Islet of Langerhans (tissue), 1 donor: ENCODE measurements around the gene PDZRN4.
A peak's percentile ranks its signal among the peaks of the same experiment; 100 is the strongest.
"Not testable (repeated sequence)": the region's sequence is repeated elsewhere in the genome, so short reads cannot be mapped to it uniquely, and the experiment has no call there.

Source experiments
- FAIRE-seq: peaks from one replicate; lab custom pipeline; 2011; peaks lifted over from hg19 to GRCh38; lab: Jason Lieb, UNC

Gene PDZRN4

GRCh38 chr12:41514021-41514777 is 326.1 kb downstream of the PDZRN4 start:
- no peak for FAIRE-seq

DNA sequence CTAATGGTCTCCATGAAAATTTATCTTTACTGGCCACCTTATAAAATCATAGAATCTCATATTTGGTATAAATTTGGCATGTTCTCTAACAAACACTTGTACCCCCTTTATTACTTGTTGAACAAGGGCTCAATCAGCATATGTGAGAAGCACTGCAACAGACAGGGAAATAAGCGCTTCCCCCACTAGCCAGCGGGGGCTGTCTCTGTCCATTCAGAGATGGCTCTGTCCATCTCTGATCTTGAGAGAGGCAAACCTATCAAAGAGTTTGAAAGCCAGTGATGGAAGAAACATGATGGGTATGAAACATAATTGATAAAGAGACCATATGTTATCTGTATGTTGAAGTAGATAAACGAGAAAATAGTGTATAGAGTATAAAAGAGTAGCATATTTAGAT is 326.8 kb downstream of the PDZRN4 start:
- no peak for FAIRE-seq

GRCh38 chr12:41515953-41516352 is 327.8 kb downstream of the PDZRN4 start:
- FAIRE-seq, result no peak

DNA sequence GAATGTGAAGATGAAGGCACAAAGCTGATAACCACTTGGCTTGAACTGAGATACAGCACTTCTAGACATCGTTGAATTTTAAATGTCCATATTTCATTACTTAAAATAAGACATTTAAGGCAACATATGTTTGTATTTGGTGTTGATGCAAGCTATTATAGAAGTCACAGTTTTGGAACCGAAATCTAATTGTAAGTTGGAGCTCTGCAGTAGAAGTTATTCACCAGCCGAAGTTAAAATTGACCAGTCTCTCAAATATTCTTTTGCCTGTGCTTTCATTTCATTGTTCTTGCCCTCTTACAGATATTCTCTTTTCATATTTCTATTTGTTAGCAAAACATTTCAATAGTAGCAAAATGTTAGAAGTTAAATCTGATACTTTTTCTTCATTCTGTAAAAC is 332.7 kb downstream of the PDZRN4 start:
- FAIRE-seq, result no peak

DNA sequence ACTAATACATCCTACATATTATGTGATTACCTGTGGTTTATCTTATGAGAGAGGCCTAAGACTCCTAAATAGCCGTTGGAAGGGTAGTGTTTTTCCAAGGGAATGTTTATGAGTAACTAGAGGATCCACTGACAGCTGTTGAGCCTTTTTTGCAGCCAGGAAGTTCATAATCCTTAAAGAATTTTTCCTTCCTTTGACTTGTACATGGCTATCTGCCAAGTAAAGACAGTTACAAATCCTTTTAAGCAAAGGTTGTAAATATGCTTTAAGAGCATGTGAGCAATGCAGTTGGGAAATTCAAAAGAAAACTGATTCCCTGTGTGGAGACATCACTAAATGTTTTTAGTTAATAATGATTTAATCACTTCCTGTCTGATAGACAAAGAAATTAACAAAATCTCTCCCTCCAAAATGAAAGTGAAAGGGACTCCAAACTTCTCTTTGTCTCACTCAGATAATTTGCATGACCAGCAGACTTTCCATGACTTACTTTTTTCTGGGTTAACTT is 333.8 kb downstream of the PDZRN4 start:
- no peak for FAIRE-seq

- no peak for FAIRE-seq
Measured at GRCh38 chr12:41527062-41527461, 338.9 kb downstream of the PDZRN4 start.

- FAIRE-seq, result no peak
Measured at GRCh38 chr12:41527534-41528116, 339.5 kb downstream of the PDZRN4 start.

GRCh38 chr12:41528874-41529273 is 340.8 kb downstream of the PDZRN4 start:
- no peak for FAIRE-seq

DNA sequence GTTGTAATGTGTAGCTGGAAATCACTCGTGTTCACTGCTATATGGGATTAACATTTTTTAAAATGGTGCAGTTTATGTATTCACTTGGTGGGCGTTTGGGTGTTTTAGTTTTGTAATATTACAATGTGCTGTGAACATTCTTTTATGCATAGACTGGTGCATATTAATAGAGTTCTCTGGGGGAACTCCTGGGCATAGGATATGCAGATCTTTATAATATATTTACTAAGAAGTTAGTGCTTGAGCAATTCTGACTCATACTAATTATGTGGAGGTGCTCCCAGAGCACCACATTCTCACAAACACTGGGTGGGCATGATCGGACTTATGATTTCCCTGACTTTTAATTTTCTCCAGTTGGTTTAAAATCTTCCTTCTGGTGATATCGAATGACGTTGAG is 342.3 kb downstream of the PDZRN4 start:
- no peak for FAIRE-seq

DNA sequence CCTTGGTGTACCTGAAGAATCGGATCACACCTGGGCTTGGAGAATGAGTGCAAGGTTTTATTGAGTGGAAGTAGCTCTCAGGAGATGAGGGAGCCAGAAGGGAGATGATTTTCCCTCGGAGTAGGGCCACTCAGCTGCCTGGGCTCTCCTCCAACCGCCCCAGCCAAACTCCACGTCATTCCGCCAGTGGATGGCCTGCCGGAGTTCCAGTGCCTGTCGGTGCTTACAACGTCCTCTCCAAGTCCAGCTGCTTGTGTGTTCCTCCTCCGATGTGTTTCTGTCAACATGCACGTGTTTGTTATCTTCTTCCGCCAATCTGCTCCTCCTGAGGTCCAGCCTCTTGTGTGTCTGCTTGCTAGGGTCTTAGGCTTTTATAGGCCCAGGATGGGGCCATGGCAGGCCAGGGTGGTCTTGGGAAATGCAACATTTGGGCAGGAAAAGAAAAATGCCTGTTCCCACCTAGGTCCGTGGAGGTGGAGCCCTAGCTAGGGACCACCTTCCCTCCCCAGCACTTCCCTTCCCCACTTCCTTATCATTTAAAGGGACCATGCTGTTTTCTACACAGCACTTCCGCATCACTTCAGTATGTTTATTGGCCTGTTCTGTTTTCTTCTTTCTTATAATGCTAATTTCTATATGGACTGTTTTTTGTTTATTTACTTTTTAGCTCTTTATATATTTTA is 343.2 kb downstream of the PDZRN4 start:
- FAIRE-seq, result no peak

GRCh38 chr12:41532072-41532471 is 344.0 kb downstream of the PDZRN4 start:
- peak; percentile 33 for FAIRE-seq

- FAIRE-seq, result no peak
Measured at GRCh38 chr12:41536813-41537490, 348.8 kb downstream of the PDZRN4 start.

GRCh38 chr12:41537522-41537921 is 349.4 kb downstream of the PDZRN4 start:
- no peak for FAIRE-seq

DNA sequence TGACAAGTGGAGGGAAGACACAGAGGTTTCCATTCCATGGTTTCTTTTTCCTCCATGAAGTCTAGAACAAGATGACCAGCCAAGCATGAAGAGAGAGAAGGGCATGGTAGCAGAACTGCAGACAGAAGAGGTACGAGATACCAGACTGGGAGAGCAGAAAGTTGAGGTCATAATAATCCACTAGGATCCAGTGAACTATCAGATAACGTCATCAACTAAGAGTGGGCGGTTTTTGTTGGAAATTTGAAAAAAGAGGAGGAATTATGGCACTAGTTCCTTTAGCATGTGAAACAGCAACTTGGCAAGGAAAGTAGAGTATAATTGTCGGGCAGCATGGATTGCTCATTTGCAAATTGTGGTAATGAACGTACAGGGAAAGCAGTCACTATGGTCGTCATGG is 357.6 kb downstream of the PDZRN4 start:
- FAIRE-seq, result no peak

DNA sequence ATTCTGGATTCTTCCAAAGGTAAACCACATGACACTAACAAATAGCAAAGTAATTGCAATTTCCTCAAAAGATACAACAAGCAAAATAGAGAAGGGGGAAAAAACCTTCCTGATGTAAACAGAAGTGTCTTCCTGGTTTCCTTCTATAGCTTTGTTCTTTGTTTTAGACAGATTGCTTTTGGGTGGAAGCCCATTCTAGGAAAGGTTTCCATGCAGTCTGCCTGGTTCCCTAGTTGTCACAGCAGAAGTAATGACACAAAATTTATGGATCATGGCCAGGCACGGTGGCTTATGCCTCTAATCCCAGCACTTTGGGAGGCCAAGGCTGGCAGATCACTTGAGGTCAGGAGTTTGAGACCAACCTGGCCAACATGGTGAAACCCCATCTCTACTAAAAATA is 359.0 kb downstream of the PDZRN4 start:
- FAIRE-seq, result not testable (repeated sequence)

- FAIRE-seq, result no peak
Measured at GRCh38 chr12:41548926-41549325, 360.8 kb downstream of the PDZRN4 start.

- FAIRE-seq, result no peak
Measured at GRCh38 chr12:41552588-41552987, 364.5 kb downstream of the PDZRN4 start.

GRCh38 chr12:41556176-41556575 is 368.1 kb downstream of the PDZRN4 start:
- no peak for FAIRE-seq

GRCh38 chr12:41557344-41557743 is 369.2 kb downstream of the PDZRN4 start:
- no peak for FAIRE-seq

- FAIRE-seq, result no peak
Measured at GRCh38 chr12:41558671-41559070, 370.6 kb downstream of the PDZRN4 start.

GRCh38 chr12:41563051-41563450 is 374.9 kb downstream of the PDZRN4 start:
- FAIRE-seq, result no peak

DNA sequence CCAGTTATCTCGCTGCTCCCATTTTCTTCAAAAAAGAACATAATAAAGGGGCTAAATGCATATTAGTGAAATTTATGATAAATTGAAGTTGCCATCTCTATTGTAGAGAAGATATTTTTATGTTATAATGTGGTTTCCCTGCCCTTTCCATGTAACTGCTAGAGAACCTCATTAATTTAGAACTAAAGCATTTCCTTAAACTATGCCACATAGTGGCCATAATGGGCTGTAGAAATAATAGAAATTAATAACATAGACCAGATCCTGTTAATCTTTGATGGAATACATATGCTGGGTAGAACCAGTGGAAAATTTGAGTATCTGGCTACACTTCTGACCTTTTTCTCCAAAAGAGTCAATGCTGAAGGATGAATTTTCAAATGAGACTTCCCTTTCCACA is 376.7 kb downstream of the PDZRN4 start:
- peak; percentile 61 for FAIRE-seq

DNA sequence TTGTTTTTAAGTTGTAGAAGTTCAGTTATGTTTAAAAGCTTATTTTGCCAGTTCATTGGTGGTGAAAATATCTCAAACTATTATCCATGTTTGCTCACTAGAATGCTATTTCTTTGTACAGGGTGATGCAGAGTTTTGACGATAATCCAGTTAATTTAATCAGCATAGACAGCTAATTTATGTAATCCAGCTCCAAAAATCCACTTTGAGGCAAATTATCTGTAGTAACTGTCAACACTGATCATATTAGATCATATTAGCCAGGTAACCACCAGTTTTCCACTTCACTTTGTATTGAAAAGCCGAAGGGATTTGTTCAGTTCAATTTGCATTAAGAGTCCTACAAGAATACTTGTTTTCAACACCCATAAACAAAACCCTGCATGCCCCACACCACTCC is 378.6 kb downstream of the PDZRN4 start:
- no peak for FAIRE-seq
